Activated CD8-positive, alpha-beta T cell treated with anti-CD3 and anti-CD28 coated beads for 36 hours (primary cell): Measurements from ENCODE around the gene ROCK2. TPM values are rescaled to one million over a fixed set of nuclear protein-coding genes. Genes with fewer than 3 reads are reported as not detected.

Experiments used
- ATAC-seq: fragments of 200-7000 bp; cut with Tn5 transposase; one replicate; pipeline ENCODE4 v1.10.0; 2021; ENCODE audit warnings: mild to moderate bottlenecking, moderate library complexity
- CTCF ChIA-PET: fragments of 350-600 bp; sonication (Branson Sonifier 250); formaldehyde crosslinking; loops from one replicate; lab custom pipeline; 2021; ENCODE audit warnings: antibody characterized with exemption; lab: Charles Lee
- POLR2A ChIA-PET: fragments of 350-600 bp; sonication (Branson Sonifier 250); formaldehyde crosslinking; loops from one replicate; lab custom pipeline; 2021; ENCODE audit warnings: antibody characterized with exemption; lab: Charles Lee
- DNase-seq: peaks from one replicate; pipeline ENCODE4 v3.0.0-alpha.2; 2020
- H3K27ac Mint-ChIP-seq: one replicate; pipeline ENCODE4 v1.8.0; 2021; ENCODE audit warnings: mild to moderate bottlenecking, mixed read lengths
- H3K27me3 Mint-ChIP-seq: one replicate; pipeline ENCODE4 v1.8.0; 2021; ENCODE audit warnings: mixed read lengths
- H3K36me3 Mint-ChIP-seq: one replicate; pipeline ENCODE4 v1.8.0; 2021; ENCODE audit warnings: low read depth, mixed read lengths
- H3K4me1 Mint-ChIP-seq: one replicate; pipeline ENCODE4 v1.8.0; 2021; ENCODE audit warnings: low read depth, mixed read lengths
- H3K4me3 Mint-ChIP-seq: one replicate; pipeline ENCODE4 v1.8.0; 2021; ENCODE audit warnings: mild to moderate bottlenecking, moderate library complexity, mixed read lengths
- H3K9me3 Mint-ChIP-seq: one replicate; pipeline ENCODE4 v1.8.0; 2021; ENCODE audit warnings: mixed read lengths
- CTCF ChIP-seq: fragments of 200-600 bp; IDR thresholded peaks from one replicate; pipeline ENCODE4 v1.8.0; 2022; ENCODE audit warnings: antibody characterized with exemption, mild to moderate bottlenecking
- intact Hi-C: fragments of 100-400 bp; cut with micrococcal nuclease; formaldehyde crosslinking; loops from one replicate; pipeline ENCODE4 v1.10.0; 2022
- total RNA-seq, 2 experiments: library from RNA; stranded (reverse); gene quantifications; one replicate each; pipeline ENCODE4 v1.2.3, GENCODE V29; 2021

ROCK2 gene
- total RNA-seq, 2 experiments from 2014 or later: 12.7 to 13.9 TPM

- DNase-seq (no peak), ATAC-seq (no peak)
- no peaks in the 10 kb centered on the region for H3K36me3 Mint-ChIP-seq
- no peaks in the 10 kb centered on the region for H3K9me3 Mint-ChIP-seq
- intact Hi-C loops: no loop called here
- no peak overlapping the region for H3K27ac Mint-ChIP-seq
- POLR2A ChIA-PET: no interaction called here
- TF ChIP-seq CTCF: no peak
- no peaks in the 10 kb centered on the region for H3K4me1 Mint-ChIP-seq
- no peak overlapping the region for H3K4me3 Mint-ChIP-seq
- peaks cover 4% of the 10 kb centered on the region for H3K27me3 Mint-ChIP-seq
- CTCF ChIA-PET: interaction anchor here (1.0 to 1.4 kb wide), 2 partner anchors 12 to 243 kb away, joined by 3 to 4 read pairs; a partner anchor contains a TSS
Observed at GRCh38 chr2:11376071-11376470, 31.6 kb upstream of the ROCK2 start.

GRCh38 chr2:11375689-11376027 is 31.2 kb upstream of the ROCK2 start:
- no peak overlapping the region for H3K4me3 Mint-ChIP-seq
- ATAC-seq: no peak
- intact Hi-C loops: no loop called here
- DNase-seq: no peak
- H3K27me3 Mint-ChIP-seq: peaks cover 4% of the 10 kb centered on the region
- H3K9me3 Mint-ChIP-seq: no peaks in the 10 kb centered on the region
- TF ChIP-seq CTCF: no peak
- POLR2A ChIA-PET: no interaction called here
- no peaks in the 10 kb centered on the region for H3K4me1 Mint-ChIP-seq
- no peak overlapping the region for H3K27ac Mint-ChIP-seq
- H3K36me3 Mint-ChIP-seq: no peaks in the 10 kb centered on the region
- CTCF ChIA-PET: interaction anchor here (1.4 kb wide), 1 partner anchor 243 kb away, joined by 3 read pairs; a partner anchor contains a TSS

- peaks cover 4% of the 10 kb centered on the region for H3K27me3 Mint-ChIP-seq
- intact Hi-C loops: no loop called here
- no peaks in the 10 kb centered on the region for H3K36me3 Mint-ChIP-seq
- no peak for TF ChIP-seq CTCF
- no peak overlapping the region for H3K27ac Mint-ChIP-seq
- ChIA-PET POLR2A (no interaction called here), CTCF (no interaction called here)
- DNase-seq (no peak), ATAC-seq (no peak)
- no peaks in the 10 kb centered on the region for H3K4me1 Mint-ChIP-seq
- no peak overlapping the region for H3K4me3 Mint-ChIP-seq
- H3K9me3 Mint-ChIP-seq: no peaks in the 10 kb centered on the region
Observed at GRCh38 chr2:11375025-11375688, 30.7 kb upstream of the ROCK2 start.

- Mint-ChIP-seq H3K27me3 (peaks cover 4% of the 10 kb centered on the region), H3K4me1 (no peaks in the 10 kb centered on the region), H3K27ac (no peak overlapping the region), H3K4me3 (no peak overlapping the region), H3K36me3 (no peaks in the 10 kb centered on the region), H3K9me3 (no peaks in the 10 kb centered on the region)
- ATAC-seq (no peak), DNase-seq (no peak)
- intact Hi-C loops: no loop called here
- no peak for TF ChIP-seq CTCF
- ChIA-PET POLR2A (interaction anchor here (1.4 kb wide), 1 partner anchor 17 kb away, joined by 3 read pairs; no protein-coding TSS in a partner anchor), CTCF (no interaction called here)
Observed at GRCh38 chr2:11373096-11373495, 28.7 kb upstream of the ROCK2 start.

- no peak overlapping the region for H3K4me3 Mint-ChIP-seq
- ChIA-PET POLR2A (no interaction called here), CTCF (no interaction called here)
- peaks cover 4% of the 10 kb centered on the region for H3K27me3 Mint-ChIP-seq
- no peak overlapping the region for H3K27ac Mint-ChIP-seq
- no peaks in the 10 kb centered on the region for H3K36me3 Mint-ChIP-seq
- intact Hi-C loops: no loop called here
- H3K4me1 Mint-ChIP-seq: no peaks in the 10 kb centered on the region
- ATAC-seq: no peak
- H3K9me3 Mint-ChIP-seq: no peaks in the 10 kb centered on the region
- TF ChIP-seq CTCF: no peak
- no peak for DNase-seq
Observed at GRCh38 chr2:11371092-11371937, 26.9 kb upstream of the ROCK2 start.
